Measurements from ENCODE around the gene CEACAM16.

Gene CEACAM16

DNA sequence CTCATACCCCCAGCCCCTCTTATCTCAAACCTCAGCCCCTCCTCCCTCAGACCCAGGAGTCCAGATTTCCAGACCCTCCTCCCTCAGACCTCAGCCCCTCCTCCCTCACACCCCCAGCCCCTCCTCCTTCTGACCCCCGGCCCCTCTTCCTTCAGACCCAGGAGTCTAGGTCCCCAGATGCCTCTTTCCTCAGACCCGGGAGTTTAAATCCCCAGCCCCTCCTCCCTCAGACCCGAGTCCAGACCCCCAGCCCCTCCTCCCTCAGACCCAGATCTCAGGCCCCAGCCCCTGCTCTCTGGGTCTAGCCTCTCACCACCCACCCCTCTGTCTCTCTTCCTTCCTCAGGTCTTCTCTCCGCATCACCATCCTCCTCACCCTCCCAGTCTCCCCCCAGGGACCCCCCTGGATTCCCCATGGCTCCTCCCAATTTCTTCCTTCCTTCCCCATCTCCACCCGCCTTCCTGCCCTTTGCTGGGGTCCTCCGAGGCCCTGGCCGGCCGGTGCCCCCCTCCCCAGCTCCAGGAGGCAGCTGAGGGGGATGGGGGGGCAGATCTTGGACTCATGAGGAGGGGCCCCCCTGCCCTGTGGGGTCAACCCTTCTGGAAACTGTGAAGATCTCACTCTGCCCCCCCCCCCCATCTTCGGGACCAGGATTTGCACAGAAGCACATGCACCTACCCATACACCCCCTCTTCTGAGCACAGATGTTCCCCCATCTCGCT is 60.3 kb downstream of the CEACAM16 start:
- H3K4me1 ChIP-seq (ENCODE audit: control insufficient read depth, insufficient read depth, low read length): peaks cover 7% of the 10 kb centered on the region
- ChIA-PET POLR2A (no interaction called here), CTCF (interaction anchor here (0.7 kb wide), 1 partner anchor 70 kb away, joined by 3 read pairs; no protein-coding TSS in a partner anchor)
- no peaks in the 10 kb centered on the region for H3K9me3 ChIP-seq (ENCODE audit: control insufficient read depth, insufficient read depth, low read depth, low read length)
- H3K27ac ChIP-seq (ENCODE audit: extremely low read depth, low read depth, low read length): no peak overlapping the region
- TF ChIP-seq, protein P1, sequence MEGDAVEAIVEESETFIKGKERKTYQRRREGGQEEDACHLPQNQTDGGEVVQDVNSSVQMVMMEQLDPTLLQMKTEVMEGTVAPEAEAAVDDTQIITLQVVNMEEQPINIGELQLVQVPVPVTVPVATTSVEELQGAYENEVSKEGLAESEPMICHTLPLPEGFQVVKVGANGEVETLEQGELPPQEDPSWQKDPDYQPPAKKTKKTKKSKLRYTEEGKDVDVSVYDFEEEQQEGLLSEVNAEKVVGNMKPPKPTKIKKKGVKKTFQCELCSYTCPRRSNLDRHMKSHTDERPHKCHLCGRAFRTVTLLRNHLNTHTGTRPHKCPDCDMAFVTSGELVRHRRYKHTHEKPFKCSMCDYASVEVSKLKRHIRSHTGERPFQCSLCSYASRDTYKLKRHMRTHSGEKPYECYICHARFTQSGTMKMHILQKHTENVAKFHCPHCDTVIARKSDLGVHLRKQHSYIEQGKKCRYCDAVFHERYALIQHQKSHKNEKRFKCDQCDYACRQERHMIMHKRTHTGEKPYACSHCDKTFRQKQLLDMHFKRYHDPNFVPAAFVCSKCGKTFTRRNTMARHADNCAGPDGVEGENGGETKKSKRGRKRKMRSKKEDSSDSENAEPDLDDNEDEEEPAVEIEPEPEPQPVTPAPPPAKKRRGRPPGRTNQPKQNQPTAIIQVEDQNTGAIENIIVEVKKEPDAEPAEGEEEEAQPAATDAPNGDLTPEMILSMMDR (tag by site-specific recombination; IDR thresholded peaks at IDR 0.05): no peak
- TF ChIP-seq ZNF777 (tag by site-specific recombination; IDR thresholded peaks at IDR 0.05; ENCODE audit: borderline replicate concordance): no peak
- no peak for TF ChIP-seq ZNF175 (tag by site-specific recombination; IDR thresholded peaks at IDR 0.05)
- TF ChIP-seq GLIS2 (tag by site-specific recombination; IDR thresholded peaks at IDR 0.05): peak; percentile 40; the same call in 1 of the 2 replicates
- TF ChIP-seq ZNF19 (tag by site-specific recombination; IDR thresholded peaks at IDR 0.05; ENCODE audit: low read depth): no peak
- peaks cover 0 to 17% of the 10 kb centered on the region in 2 experiments; a peak in 2 of 3 replicates for H3K36me3 ChIP-seq (ENCODE audit: control insufficient read depth in 2 of 2, insufficient read depth in 1 of 2, low read length in 2 of 2)
- H3K4me3 ChIP-seq (ENCODE audit: low read depth, low read length): no peak overlapping the region
